ENCODE data around the gene MINDY1.

Gene MINDY1

DNA sequence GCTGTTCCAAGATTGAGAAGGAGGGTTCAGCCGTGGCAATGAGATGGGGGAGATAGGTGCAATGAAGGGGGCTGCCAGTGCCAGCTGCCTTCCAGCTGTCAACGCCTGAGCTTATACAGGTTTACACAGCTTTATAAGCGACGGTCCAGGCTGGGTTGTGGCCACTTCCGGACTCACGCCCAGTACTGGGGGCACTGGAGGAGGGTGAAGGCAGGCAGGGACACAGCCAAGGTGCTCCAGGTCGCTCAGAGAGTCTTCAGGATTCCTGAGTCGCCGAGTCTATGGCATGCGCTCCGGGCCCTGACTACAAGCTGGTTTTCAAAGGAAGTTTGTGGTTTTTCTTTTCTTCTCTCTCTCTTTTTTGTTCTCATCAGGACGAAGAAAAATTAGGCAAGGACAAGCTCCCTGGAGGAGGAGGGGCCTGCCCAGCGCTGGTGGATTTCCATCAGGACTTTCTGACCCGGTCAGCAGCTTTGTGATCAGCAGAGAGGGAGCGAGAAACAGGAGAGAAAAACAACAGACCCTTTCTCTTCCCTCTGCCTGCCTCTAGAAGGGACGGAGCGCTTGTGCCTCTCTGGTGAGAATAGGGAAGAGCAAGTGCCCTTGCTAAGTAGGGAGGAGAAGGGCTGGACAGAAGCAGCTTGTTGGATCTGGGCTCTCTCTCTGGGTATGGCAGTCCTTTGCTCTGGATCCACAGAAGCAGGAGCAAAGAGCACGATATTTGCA is at the start of gene MINDY1:
MINDY1 (minus strand) TSS at position 576 of the 726 bp plus-strand sequence. CDS start 4,285 bp downstream, outside the sequence.
- TF ChIP-seq POLR2A (IDR thresholded peaks at IDR 0.05; ENCODE audit: low read length): peak; percentile 83
- no peak for TF ChIP-seq GATA1 (IDR thresholded peaks at IDR 0.05; ENCODE audit: low read depth, low read length)
- DNase-seq: peak; percentile 84 to 86

DNA sequence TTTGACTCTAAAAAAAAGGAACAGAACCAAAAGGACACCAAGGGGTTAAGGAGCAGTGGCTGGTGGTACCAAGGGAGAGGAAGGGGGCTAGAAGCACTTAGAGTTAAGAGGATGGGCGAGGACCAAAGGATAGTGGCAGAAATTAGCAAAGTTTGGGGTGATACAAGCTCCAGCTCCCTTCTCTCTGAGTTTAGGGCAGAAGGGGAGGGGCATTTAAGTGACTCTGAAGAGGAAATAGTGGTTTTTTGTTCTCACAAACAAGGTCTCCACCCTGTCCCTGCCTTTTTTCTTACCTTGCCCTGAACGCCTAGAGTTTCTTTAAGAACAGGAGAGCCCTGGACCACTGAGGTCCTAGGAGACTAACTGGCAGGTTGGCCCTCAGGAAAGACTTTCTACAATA is 49.4 kb upstream of the MINDY1 start:
- TF ChIP-seq GATA1 (IDR thresholded peaks at IDR 0.05; ENCODE audit: low read depth, low read length): no peak
- no peak for TF ChIP-seq POLR2A (IDR thresholded peaks at IDR 0.05; ENCODE audit: low read length)
- peak in 1 of 2 experiments; percentile 27 for DNase-seq

DNA sequence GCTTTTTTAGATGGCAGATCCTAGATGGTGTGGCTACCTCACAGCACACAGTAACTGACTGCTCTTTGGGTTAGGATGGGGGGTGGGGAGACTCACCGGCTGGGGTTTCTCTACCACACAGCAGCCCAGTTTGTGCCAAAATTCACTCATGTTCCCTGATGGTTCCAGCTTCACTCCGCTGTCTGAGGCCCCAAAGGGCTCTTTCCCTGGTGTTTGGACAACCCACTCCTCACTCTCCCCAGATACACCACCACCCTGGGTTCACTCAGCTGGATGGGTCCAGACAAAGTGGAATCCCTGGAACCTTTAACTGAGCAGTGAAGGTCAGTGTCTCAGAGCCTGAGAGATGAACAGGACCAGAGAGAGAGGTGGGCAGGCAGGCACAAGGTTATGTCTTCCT is 48.9 kb upstream of the MINDY1 start:
- TF ChIP-seq GATA1 (IDR thresholded peaks at IDR 0.05; ENCODE audit: low read depth, low read length) (no peak), POLR2A (IDR thresholded peaks at IDR 0.05; ENCODE audit: low read length) (peak; percentile 1)
- DNase-seq: no peak

DNA sequence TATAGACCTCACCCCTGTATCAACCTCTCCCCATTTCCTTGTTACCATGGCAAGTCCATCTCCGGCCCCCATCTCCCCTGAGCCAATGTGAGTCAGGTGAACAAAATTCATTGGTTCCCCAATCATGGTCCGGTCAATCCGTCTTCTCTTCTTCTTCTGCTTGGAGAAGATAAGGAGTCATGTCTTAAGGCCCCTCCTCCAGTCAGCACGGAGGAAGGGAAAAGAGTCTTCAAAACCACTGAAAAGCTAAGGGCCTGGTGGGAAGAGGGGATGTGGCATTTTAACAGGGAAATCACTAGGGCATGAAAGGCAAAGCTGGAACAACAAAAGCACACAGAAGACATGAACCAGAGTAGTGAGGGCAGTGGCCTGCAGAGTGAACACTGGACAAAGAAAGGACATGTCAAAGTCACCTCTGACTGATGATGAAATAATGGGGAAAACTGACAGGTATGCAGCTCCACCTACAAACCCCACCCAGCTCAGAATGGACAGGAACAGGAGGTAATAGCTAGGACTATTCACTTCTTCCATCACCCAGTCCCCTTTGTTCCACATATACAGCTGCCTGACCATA is 48.4 kb upstream of the MINDY1 start:
- peak; percentile 71 to 80 for DNase-seq
- TF ChIP-seq GATA1 (IDR thresholded peaks at IDR 0.05; ENCODE audit: low read depth, low read length): no peak
- peak; percentile 23 for TF ChIP-seq POLR2A (IDR thresholded peaks at IDR 0.05; ENCODE audit: low read length)

- no peak for DNase-seq
- TF ChIP-seq POLR2A (IDR thresholded peaks at IDR 0.05; ENCODE audit: low read length): peak; percentile 34
- TF ChIP-seq GATA1 (IDR thresholded peaks at IDR 0.05; ENCODE audit: low read depth, low read length): no peak
Observed at GRCh38 chr1:151051356-151052009, 44.8 kb upstream of the MINDY1 start.

DNA sequence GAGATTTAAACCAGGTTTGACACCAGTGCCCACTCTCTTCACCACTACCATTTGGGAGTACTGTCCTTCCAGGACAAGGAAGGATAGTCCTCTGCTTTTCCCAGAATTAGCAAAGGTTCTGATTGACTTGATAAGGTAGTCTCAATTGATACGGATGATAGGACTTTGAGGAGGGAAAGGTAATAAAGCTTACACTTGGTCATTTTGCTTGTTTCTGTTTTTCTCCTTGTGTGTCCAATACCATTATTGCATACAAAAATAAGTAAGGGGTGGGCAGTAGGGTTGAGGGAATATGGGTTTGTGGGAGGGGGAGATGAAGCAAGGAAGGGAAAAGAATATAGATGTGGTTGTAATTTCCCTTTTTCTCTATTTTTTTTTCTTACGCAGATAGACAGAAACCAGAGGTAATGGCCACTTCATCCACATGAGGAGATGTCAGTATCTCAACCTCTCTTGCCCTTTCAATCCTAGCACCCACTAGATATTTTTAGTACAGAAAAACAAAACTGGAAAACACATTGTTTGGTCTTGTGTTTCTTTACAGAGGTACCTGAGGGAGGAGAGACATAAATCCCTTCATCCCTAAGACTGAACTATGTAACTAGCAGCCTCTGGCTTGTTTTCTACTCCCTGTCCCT is 43.5 kb upstream of the MINDY1 start:
- no peak for DNase-seq
- TF ChIP-seq GATA1 (IDR thresholded peaks at IDR 0.05; ENCODE audit: low read depth, low read length) (no peak), POLR2A (IDR thresholded peaks at IDR 0.05; ENCODE audit: low read length) (peak; percentile 33)

GRCh38 chr1:151049458-151049857 is 42.8 kb upstream of the MINDY1 start:
- DNase-seq: no peak
- TF ChIP-seq POLR2A (IDR thresholded peaks at IDR 0.05; ENCODE audit: low read length) (peak; percentile 28), GATA1 (IDR thresholded peaks at IDR 0.05; ENCODE audit: low read depth, low read length) (no peak)

GRCh38 chr1:151048645-151049032 is 41.9 kb upstream of the MINDY1 start:
- no peak for DNase-seq
- TF ChIP-seq POLR2A (IDR thresholded peaks at IDR 0.05; ENCODE audit: low read length) (no peak), GATA1 (IDR thresholded peaks at IDR 0.05; ENCODE audit: low read depth, low read length) (no peak)

GRCh38 chr1:151047925-151048644 is 41.4 kb upstream of the MINDY1 start:
- DNase-seq: peak; percentile 82 to 84
- TF ChIP-seq GATA1 (IDR thresholded peaks at IDR 0.05; ENCODE audit: low read depth, low read length) (no peak), POLR2A (IDR thresholded peaks at IDR 0.05; ENCODE audit: low read length) (peak; percentile 30)

- TF ChIP-seq POLR2A (IDR thresholded peaks at IDR 0.05; ENCODE audit: low read length) (peak; percentile 41), GATA1 (IDR thresholded peaks at IDR 0.05; ENCODE audit: low read depth, low read length) (no peak)
- peak; percentile 70 to 72 for DNase-seq
Observed at GRCh38 chr1:151047591-151047924, 40.9 kb upstream of the MINDY1 start, which contains the start of gene C1orf56. Gene C1orf56 (plus strand): TSS chr1:151047751. CDS start chr1:151047848, 97 bp downstream.

GRCh38 chr1:151043163-151043562 is 36.5 kb upstream of the MINDY1 start:
- no peak for DNase-seq
- TF ChIP-seq POLR2A (IDR thresholded peaks at IDR 0.05; ENCODE audit: low read length) (no peak), GATA1 (IDR thresholded peaks at IDR 0.05; ENCODE audit: low read depth, low read length) (no peak)

- no peak for TF ChIP-seq POLR2A (IDR thresholded peaks at IDR 0.05; ENCODE audit: low read length)
- TF ChIP-seq GATA1 (IDR thresholded peaks at IDR 0.05; ENCODE audit: low read depth, low read length): no peak
- peak; percentile 22 to 76 for DNase-seq
Observed at GRCh38 chr1:151039521-151039920, 32.8 kb upstream of the MINDY1 start.

- no peak for DNase-seq
- TF ChIP-seq POLR2A (IDR thresholded peaks at IDR 0.05; ENCODE audit: low read length): no peak
- no peak for TF ChIP-seq GATA1 (IDR thresholded peaks at IDR 0.05; ENCODE audit: low read depth, low read length)
Observed at GRCh38 chr1:151037032-151037431, 30.3 kb upstream of the MINDY1 start.

Data from erythroblast (primary cell).